Suprapubic skin (tissue), 4 donors: ENCODE data around the gene GLRX2. TPM values are rescaled to one million over a fixed set of nuclear protein-coding genes. Genes with fewer than 3 reads are reported as not detected.

Source experiments
- DNase-seq, 2 donors: peaks; one replicate each; pipeline ENCODE4 v3.0.0-alpha.2; 2019; ENCODE audit warnings: low spot score in 2 of 2
- H3K27ac ChIP-seq: fragments of 200-600 bp; sonication (generic); one replicate; pipeline ENCODE4 v1.5.1; 2019
- H3K27me3 ChIP-seq: fragments of 200-600 bp; sonication (generic); one replicate; pipeline ENCODE4 v1.5.1; 2019
- H3K36me3 ChIP-seq: fragments of 200-600 bp; sonication (generic); one replicate; pipeline ENCODE4 v1.5.1; 2019
- H3K4me1 ChIP-seq: fragments of 200-600 bp; sonication (generic); one replicate; pipeline ENCODE4 v1.5.1; 2019
- H3K4me3 ChIP-seq: fragments of 200-600 bp; sonication (generic); one replicate; pipeline ENCODE4 v1.5.1; 2019; ENCODE audit warnings: mild to moderate bottlenecking
- H3K9me3 ChIP-seq: fragments of 200-600 bp; sonication (generic); one replicate; pipeline ENCODE4 v1.5.1; 2019
- EP300 ChIP-seq: sonication (generic); formaldehyde crosslinking; IDR thresholded peaks from one replicate; pipeline ENCODE4 v1.6.1; 2017; ENCODE audit warnings: antibody characterized with exemption
- POLR2A ChIP-seq, 2 donors: fragments of 450-650 bp; IDR thresholded peaks; one replicate each; pipeline ENCODE4 v1.6.1; 2017; ENCODE audit warnings: antibody characterized with exemption in 2 of 2, mild to moderate bottlenecking in 2 of 2, moderate library complexity in 2 of 2
- POLR2AphosphoS5 ChIP-seq, 3 donors: sonication (generic); formaldehyde crosslinking; IDR thresholded peaks; one replicate each; pipeline ENCODE4 v1.6.1; 2017; ENCODE audit warnings: antibody characterized with exemption in 3 of 3
- WGBS: methylation state at CpG from one replicate; pipeline ENCODE4 v1.1.5; 2018; 5-methylcytosine and 5-hydroxymethylcytosine counted together
- total RNA-seq, 4 donors: library from RNA; depleted of rRNA; stranded (reverse); fragments of >200 nt; gene quantifications; one replicate each; pipeline ENCODE4 v1.1.0, GENCODE V29; 2016
- TF ChIP-seq, protein P1 (sequence below), 2 donors: fragments of 200-600 bp in 1 of 2; fragments of 450-650 bp in 1 of 2; sonication (generic) in 1 of 2; IDR thresholded peaks; one replicate each; pipeline ENCODE4 v1.5.1; 2016 to 2019; ENCODE audit warnings: antibody characterized with exemption in 2 of 2, mild to moderate bottlenecking in 1 of 2, moderate library complexity in 1 of 2

GLRX2 gene
- total RNA-seq, 4 donors from 2014 or later = 4.7 to 11.1 (median 5.6) TPM

DNA sequence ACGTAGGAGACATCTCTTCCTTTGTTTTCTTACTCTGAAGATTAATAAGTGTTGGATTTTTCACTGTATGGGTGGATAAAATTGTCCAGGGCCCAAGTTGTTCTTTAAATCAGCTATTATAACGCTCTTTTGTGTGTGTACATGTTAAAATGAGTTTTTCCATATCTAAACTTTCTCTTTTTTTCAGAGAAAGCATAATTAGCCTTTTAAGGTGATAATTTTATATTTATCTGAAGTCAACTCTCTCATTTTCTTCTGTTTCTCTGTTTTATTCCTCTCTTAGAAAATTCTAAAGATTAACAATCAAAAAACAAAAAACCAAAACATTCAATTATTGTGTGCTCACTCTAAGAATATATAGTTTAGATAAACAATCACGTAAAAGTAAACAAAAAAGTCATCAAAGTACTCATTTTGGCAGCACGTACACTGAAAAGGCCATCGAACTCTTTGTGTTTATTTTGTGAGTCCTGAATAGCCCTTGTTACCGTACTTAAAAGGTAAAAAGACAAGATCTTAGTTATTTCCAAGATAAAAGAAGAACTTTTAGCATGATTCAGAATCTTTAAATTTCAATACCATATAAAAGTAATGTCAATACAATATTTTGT lies 9.4 kb upstream of the GLRX2 start:
- Histone ChIP-seq H3K4me1 (no peaks in the 10 kb centered on the region), H3K4me3 (no peak overlapping the region), H3K27me3 (no peaks in the 10 kb centered on the region), H3K9me3 (no peaks in the 10 kb centered on the region), H3K36me3 (no peaks in the 10 kb centered on the region), H3K27ac (no peak overlapping the region)
- TF ChIP-seq POLR2AphosphoS5 (IDR thresholded peaks at IDR 0.05) = no peak
- TF ChIP-seq, protein P1, sequence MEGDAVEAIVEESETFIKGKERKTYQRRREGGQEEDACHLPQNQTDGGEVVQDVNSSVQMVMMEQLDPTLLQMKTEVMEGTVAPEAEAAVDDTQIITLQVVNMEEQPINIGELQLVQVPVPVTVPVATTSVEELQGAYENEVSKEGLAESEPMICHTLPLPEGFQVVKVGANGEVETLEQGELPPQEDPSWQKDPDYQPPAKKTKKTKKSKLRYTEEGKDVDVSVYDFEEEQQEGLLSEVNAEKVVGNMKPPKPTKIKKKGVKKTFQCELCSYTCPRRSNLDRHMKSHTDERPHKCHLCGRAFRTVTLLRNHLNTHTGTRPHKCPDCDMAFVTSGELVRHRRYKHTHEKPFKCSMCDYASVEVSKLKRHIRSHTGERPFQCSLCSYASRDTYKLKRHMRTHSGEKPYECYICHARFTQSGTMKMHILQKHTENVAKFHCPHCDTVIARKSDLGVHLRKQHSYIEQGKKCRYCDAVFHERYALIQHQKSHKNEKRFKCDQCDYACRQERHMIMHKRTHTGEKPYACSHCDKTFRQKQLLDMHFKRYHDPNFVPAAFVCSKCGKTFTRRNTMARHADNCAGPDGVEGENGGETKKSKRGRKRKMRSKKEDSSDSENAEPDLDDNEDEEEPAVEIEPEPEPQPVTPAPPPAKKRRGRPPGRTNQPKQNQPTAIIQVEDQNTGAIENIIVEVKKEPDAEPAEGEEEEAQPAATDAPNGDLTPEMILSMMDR (IDR thresholded peaks at IDR 0.05) = no peak
- WGBS = 89% methylated on average over 6 of the region's 6 CpGs
- no peak for DNase-seq

DNA sequence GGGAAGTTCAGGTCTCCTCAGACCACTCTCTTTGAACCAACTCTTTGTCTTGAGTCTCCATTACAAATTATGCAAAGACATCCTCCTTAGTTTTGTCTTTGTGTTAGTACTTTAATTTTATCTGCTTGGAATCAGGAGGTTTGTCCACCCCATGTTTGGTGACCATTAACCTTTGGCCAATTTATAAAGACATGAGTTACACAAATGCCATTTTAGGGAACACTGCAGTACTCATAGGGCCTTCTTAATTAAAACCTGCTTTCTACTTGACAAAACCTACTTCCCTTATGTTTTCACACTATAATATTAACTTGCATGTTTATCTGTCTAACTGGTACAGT lies 8.7 kb upstream of the GLRX2 start:
- H3K27me3 ChIP-seq = no peaks in the 10 kb centered on the region
- no peaks in the 10 kb centered on the region for H3K9me3 ChIP-seq
- DNase-seq = no peak
- H3K36me3 ChIP-seq = no peaks in the 10 kb centered on the region
- TF ChIP-seq EP300 = no peak
- no peak for TF ChIP-seq POLR2AphosphoS5 (IDR thresholded peaks at IDR 0.05)
- TF ChIP-seq, protein P1 (IDR thresholded peaks at IDR 0.05) = no peak
- TF ChIP-seq POLR2A (IDR thresholded peaks at IDR 0.05) = no peak
- no peaks in the 10 kb centered on the region for H3K4me1 ChIP-seq
- H3K27ac ChIP-seq = no peak overlapping the region
- H3K4me3 ChIP-seq = no peak overlapping the region

GRCh38 chr1:193113258-193113991 lies 8.2 kb upstream of the GLRX2 start:
- H3K4me1 ChIP-seq = no peaks in the 10 kb centered on the region
- DNase-seq = no peak
- no peaks in the 10 kb centered on the region for H3K9me3 ChIP-seq
- TF ChIP-seq, protein P1 (IDR thresholded peaks at IDR 0.05) = no peak
- TF ChIP-seq POLR2AphosphoS5 (IDR thresholded peaks at IDR 0.05) (no peak), EP300 (no peak)
- no peaks in the 10 kb centered on the region for H3K27me3 ChIP-seq
- no peak overlapping the region for H3K27ac ChIP-seq
- H3K4me3 ChIP-seq = no peak overlapping the region
- H3K36me3 ChIP-seq = no peaks in the 10 kb centered on the region
- 82% methylated on average over 9 of the region's 9 CpGs for WGBS

DNA sequence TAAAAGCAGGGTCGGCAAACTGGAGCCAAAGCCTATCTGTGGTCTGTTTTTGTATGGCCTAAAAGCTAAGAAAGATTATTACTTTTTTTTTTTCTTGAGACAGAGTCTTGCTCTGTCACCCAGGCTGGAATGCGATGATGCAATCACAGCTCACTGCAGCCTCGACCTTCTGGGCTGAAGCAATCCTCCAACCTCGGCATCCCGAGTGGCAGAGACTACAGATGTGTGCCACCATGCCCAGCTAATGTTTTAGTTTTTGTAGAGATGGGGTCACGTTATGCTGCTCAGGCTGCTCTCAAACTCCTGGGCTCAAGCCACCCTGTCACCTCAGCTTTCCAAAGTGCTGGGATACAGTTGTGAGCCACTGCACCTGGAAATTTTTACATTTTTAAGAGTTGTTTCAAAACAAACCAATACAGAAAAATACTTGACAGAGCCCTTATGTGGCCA lies 6.5 kb upstream of the GLRX2 start:
- no peaks in the 10 kb centered on the region for H3K36me3 ChIP-seq
- H3K4me3 ChIP-seq = no peak overlapping the region
- H3K9me3 ChIP-seq = no peaks in the 10 kb centered on the region
- 39% methylated on average over 6 of the region's 6 CpGs for WGBS
- H3K27me3 ChIP-seq = no peaks in the 10 kb centered on the region
- TF ChIP-seq POLR2AphosphoS5 (IDR thresholded peaks at IDR 0.05) (no peak), EP300 (no peak), POLR2A (IDR thresholded peaks at IDR 0.05) (no peak)
- TF ChIP-seq, protein P1 (IDR thresholded peaks at IDR 0.05) = no peak
- peak overlapping the region; percentile 56 for H3K27ac ChIP-seq
- DNase-seq = peak in 1 of 2 donors; percentile 79
- H3K4me1 ChIP-seq = no peaks in the 10 kb centered on the region

DNA sequence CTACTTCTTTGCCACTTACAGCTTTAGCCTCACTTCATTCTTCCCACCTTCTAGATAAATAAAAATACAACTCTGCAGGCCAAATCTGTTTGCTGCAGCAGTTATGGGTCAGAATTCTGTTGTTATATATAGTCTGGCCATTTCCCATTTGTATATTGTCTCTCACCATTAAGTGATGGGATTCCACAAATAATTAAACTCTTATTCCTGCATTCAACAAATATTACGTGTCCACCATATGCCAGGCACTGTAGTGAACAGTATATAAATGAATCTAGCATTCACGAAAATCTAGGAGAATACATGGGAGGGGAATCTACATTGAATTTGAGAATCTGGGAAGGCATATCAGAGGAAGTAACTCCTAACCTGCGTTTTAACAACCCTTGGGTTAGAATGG lies 5.7 kb upstream of the GLRX2 start:
- DNase-seq = no peak

More for the DNA sequence above, 5.7 kb upstream of the GLRX2 start:
- Histone ChIP-seq H3K27me3 (no peaks in the 10 kb centered on the region), H3K27ac (no peak overlapping the region), H3K4me1 (peaks cover 2% of the 10 kb centered on the region), H3K4me3 (no peak overlapping the region), H3K36me3 (no peaks in the 10 kb centered on the region), H3K9me3 (no peaks in the 10 kb centered on the region)
- WGBS = 87% methylated on average over 3 of the region's 3 CpGs
- TF ChIP-seq POLR2A (IDR thresholded peaks at IDR 0.05) (no peak), EP300 (no peak), POLR2AphosphoS5 (IDR thresholded peaks at IDR 0.05) (no peak)
- TF ChIP-seq, protein P1 (IDR thresholded peaks at IDR 0.05) = no peak
